ENCODE measurements around the gene FKBP14. TPM values are rescaled to one million over a fixed set of nuclear protein-coding genes. Genes with fewer than 3 reads are reported as not detected.
"Not testable (repeated sequence)": the region's sequence is repeated elsewhere in the genome, so short reads cannot be mapped to it uniquely, and the experiment has no call there.

FKBP14 gene
- total RNA-seq, 1 donor from 2014 or later = 8.6 TPM

DNA sequence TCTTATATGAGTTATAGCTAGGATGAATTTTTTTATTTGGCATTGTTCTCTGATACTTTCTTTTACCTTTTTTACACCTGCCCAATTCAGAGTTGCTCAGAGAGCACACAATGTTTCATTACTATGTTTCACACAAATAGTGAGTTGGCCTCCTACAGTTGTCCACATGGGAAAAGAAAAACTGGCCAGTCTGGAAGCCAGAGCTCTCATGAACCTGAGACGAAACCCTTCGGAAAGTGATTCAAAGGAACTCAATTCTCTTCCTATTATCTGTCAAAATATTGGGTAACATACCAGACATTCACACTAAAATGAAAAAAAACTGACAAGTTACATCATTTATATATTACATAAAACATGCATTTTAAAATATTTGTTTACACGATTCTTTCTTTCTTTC lies 52.2 kb downstream of the FKBP14 start:
- intact Hi-C loops (cut with micrococcal nuclease) = no loop called here
- peaks cover 22% of the 10 kb centered on the region for H3K27me3 Mint-ChIP-seq
- no peak overlapping the region for H3K27ac Mint-ChIP-seq
- H3K9me3 Mint-ChIP-seq = no peaks in the 10 kb centered on the region
- H3K4me1 Mint-ChIP-seq = no peaks in the 10 kb centered on the region
- peak; percentile 7 for DNase-seq
- H3K4me3 Mint-ChIP-seq = no peak overlapping the region
- no peaks in the 10 kb centered on the region for H3K36me3 Mint-ChIP-seq (ENCODE audit: low read depth)

DNA sequence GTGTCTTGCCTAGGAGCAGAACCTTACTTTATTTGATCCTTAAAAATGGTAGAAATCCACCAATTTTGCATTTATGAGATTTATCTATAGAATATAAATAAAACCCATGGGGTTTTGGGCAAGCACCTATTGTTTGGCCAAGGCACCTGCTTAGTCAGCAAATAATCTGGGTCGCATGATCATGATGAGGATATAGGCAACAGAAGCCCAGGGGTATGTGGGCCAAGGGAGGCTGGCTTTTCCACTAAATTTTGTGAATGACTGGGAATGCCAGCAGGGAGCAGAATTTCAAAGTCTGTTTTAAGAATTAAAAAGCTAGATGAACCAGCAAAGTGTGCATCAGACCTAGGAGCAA lies 54.2 kb downstream of the FKBP14 start:
- Mint-ChIP-seq H3K27me3 (peaks cover 28% of the 10 kb centered on the region), H3K27ac (no peak overlapping the region), H3K36me3 (ENCODE audit: low read depth) (no peaks in the 10 kb centered on the region), H3K9me3 (no peaks in the 10 kb centered on the region), H3K4me1 (no peaks in the 10 kb centered on the region), H3K4me3 (no peak overlapping the region)
- intact Hi-C loops (cut with micrococcal nuclease) = no loop called here
- no peak for DNase-seq

DNA sequence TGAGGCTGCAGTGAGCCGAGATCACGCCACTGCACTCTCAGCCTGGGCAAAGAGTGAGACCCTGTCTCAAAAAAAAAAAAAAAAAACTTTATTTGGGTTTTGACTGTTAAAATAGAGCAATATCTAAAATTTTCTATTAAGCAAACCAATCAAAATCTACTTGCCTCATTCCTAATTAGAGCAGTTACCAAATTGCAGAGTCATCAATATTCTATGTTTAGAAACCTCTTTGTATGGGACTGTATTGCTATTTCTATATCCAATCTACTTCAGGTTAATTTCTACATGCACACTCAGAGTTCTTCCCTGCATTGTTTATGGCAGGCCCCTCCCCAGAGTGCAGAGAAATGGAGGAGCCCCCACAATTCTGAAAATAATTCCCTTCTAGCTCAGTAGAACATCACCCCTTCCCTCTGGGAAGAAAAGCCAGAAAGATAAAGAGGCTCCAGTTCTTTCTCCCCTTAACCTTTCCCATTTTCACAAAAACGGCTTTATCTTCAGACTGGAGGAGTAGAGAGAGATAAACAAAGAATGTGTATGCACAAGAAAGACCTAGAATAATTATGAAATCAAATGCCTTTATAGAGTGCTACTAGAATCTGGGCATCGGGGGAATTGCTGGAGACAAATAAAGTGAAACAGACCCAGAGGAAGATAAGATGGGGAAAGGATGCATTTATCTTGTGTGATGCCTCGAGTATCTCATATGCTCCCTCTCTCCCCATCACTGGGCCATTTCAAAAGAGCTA lies 54.8 kb downstream of the FKBP14 start:
- no peak for DNase-seq
- Mint-ChIP-seq H3K36me3 (ENCODE audit: low read depth) (no peaks in the 10 kb centered on the region), H3K9me3 (no peaks in the 10 kb centered on the region), H3K27me3 (peaks cover 28% of the 10 kb centered on the region), H3K27ac (no peak overlapping the region), H3K4me1 (no peaks in the 10 kb centered on the region), H3K4me3 (no peak overlapping the region)
- intact Hi-C loops (cut with micrococcal nuclease) = no loop called here

DNA sequence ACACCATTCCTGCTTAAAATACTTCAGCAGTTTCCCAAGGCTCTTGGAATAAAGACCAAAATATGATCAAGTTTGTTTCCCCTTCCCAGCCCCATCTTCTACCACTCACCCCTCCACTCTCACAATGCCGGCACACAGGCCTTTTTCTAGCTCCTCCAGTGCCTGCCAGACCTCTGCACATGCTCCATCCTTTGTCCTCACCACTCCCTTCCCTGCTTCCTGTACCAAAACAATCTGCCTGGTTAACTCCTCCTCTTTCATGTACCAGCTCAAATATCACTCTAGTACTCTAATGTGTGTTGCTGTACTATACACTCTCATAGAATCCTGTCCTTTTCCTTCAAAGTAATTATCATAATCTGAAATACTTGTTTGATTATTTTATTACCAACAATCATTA lies 56.3 kb downstream of the FKBP14 start:
- Mint-ChIP-seq H3K4me3 (no peak overlapping the region), H3K36me3 (ENCODE audit: low read depth) (no peaks in the 10 kb centered on the region), H3K27me3 (peaks cover 30% of the 10 kb centered on the region), H3K9me3 (no peaks in the 10 kb centered on the region), H3K4me1 (no peaks in the 10 kb centered on the region), H3K27ac (no peak overlapping the region)
- intact Hi-C loops (cut with micrococcal nuclease) = no loop called here
- DNase-seq = no peak

GRCh38 chr7:29969738-29970137 lies 56.8 kb downstream of the FKBP14 start:
- Mint-ChIP-seq H3K4me3 (no peak overlapping the region), H3K9me3 (no peaks in the 10 kb centered on the region), H3K4me1 (no peaks in the 10 kb centered on the region)

GRCh38 chr7:29968683-29969395 lies 57.7 kb downstream of the FKBP14 start:
- intact Hi-C loops (cut with micrococcal nuclease) = no loop called here
- Mint-ChIP-seq H3K9me3 (no peaks in the 10 kb centered on the region), H3K4me3 (no peak overlapping the region), H3K27ac (no peak overlapping the region), H3K36me3 (ENCODE audit: low read depth) (no peaks in the 10 kb centered on the region), H3K4me1 (no peaks in the 10 kb centered on the region), H3K27me3 (peaks cover 29% of the 10 kb centered on the region)
- no peak for DNase-seq

More at GRCh38 chr7:29969738-29970137, 56.8 kb downstream of the FKBP14 start:
- no peak for DNase-seq
- no peaks in the 10 kb centered on the region for H3K36me3 Mint-ChIP-seq (ENCODE audit: low read depth)
- intact Hi-C loops (cut with micrococcal nuclease) = no loop called here
- H3K27me3 Mint-ChIP-seq = peaks cover 31% of the 10 kb centered on the region
- H3K27ac Mint-ChIP-seq = no peak overlapping the region

- no peak for DNase-seq
- Mint-ChIP-seq H3K27me3 (peaks cover 18% of the 10 kb centered on the region), H3K36me3 (ENCODE audit: low read depth) (no peaks in the 10 kb centered on the region), H3K4me1 (no peaks in the 10 kb centered on the region), H3K4me3 (no peak overlapping the region), H3K9me3 (no peaks in the 10 kb centered on the region), H3K27ac (no peak overlapping the region)
- intact Hi-C loops (cut with micrococcal nuclease) = no loop called here
Measured at GRCh38 chr7:29965030-29965429, 61.5 kb downstream of the FKBP14 start.

DNA sequence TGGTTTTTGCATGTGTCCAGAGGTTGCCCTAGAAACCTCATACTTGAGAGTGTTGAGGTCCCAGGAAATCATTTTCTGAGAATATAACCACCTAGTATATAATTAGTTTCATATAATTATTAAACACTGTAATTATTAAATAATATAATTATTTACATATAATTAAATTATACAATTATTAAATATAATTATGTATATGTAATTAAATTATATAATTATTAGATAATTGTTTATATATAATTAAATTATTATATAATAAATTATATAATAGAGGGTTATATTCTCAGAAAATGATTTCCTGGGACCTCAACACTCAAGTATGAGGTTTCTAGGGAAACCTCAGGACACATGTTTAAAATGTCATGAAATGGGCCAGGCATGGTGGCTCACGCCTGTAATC lies 64.5 kb downstream of the FKBP14 start:
- no peaks in the 10 kb centered on the region for H3K9me3 Mint-ChIP-seq
- no peaks in the 10 kb centered on the region for H3K4me1 Mint-ChIP-seq
- H3K4me3 Mint-ChIP-seq = no peak overlapping the region
- no peaks in the 10 kb centered on the region for H3K36me3 Mint-ChIP-seq (ENCODE audit: low read depth)
- intact Hi-C loops (cut with micrococcal nuclease) = no loop called here
- H3K27me3 Mint-ChIP-seq = peaks cover 11% of the 10 kb centered on the region
- no peak for DNase-seq
- no peak overlapping the region for H3K27ac Mint-ChIP-seq

DNA sequence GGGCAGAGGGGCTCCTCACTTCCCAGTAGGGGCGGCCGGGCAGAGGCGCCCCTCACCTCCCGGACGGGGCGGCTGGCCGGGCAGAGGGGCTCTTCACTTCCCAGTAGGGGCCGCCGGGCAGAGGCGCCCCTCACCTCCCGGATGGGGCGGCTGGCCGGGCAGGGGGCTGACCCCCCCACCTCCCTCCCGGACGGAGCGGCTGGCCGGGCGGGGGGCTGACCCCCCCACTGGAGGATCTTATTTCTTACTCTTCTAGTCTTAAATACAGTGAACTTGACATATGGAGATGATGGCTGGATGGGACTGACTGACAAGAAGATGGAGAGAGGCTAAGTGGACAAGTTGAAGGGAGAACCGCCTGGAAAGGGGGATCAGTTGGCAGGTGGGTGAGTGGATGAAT lies 64.9 kb downstream of the FKBP14 start:
- H3K4me1 Mint-ChIP-seq; H3K36me3 Mint-ChIP-seq (ENCODE audit: low read depth); H3K27ac Mint-ChIP-seq; H3K4me3 Mint-ChIP-seq; H3K9me3 Mint-ChIP-seq; intact Hi-C loops (cut with micrococcal nuclease); DNase-seq: not testable (repeated sequence)
- H3K27me3 Mint-ChIP-seq = peaks cover 11% of the 10 kb centered on the region

Other genes starting within 250 kb of the FKBP14 start
- gene WIPF3, start 220.2 kb downstream of the FKBP14 start, total RNA-seq = not detected in 2 replicates
- gene SCRN1, start 36.9 kb downstream of the FKBP14 start, total RNA-seq = 0.66 and 0.84 TPM in 2 replicates
- 10.5 and 10.7 TPM in 2 replicates for gene PLEKHA8, start 1.7 kb upstream of the FKBP14 start, total RNA-seq
- 3.8 and 4.2 TPM in 2 replicates for gene MTURN, start 108.3 kb upstream of the FKBP14 start, total RNA-seq

Data from activated CD4-positive, alpha-beta T cell treated with anti-CD3 and anti-CD28 coated beads, Interleukin-2, amount 10 ng/mL, durations not matched to agents 24 days and 14 days (primary cell).